Non-pigmented ciliary epithelial cell (primary cell): ENCODE results near the gene TFR2.

Source experiments
- DNase-seq: peaks from one replicate; pipeline ENCODE4 v3.0.0-alpha.2; 2010; ENCODE audit warnings: low read depth

Gene TFR2

GRCh38 chr7:100585511-100586265 lies 55.7 kb downstream of the TFR2 start, which contains the start of gene LRCH4:
TSS of gene LRCH4 (minus strand) at chr7:100586129. CDS start at chr7:100586100, 29 bp downstream.
- no peak for DNase-seq

DNA sequence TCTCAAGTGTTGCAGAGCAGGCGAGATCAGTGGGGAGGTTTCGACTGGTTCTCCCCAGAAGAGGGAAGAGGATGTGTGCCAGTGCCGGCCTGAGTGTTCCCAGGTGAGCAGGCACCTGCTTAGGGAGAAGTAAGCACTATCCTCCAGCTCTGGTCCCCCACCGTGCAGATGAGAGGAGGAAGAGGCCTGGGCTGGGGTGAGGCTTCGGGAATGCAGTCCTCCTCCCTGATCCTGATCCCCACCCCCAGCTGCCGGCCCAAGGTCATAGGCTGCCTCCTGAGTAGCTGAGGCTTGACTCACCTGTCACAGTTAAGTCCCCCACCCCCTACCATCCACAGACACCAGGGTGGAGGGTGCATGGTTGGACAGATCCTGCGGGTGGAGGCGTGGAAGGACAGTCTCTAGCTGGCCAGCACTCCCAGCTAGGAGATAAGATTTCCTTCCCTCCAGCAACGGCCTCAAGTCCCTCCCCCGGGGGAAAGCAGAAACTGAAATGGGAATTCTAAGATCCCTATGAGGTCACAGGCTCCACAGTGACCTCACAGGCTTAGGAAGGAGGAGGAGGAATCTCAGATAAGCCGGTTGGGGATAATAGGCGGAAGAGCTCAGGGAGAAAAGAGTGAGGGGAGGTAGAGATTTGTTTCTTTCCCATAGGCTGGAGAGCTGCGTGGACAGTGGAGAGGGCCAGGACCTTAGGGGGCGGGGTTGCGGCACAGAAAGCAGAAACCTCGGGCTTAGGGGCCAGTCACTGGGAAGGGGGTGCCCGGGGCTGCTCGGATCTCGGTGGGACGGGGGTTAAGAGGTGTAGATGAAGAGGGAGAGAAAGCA lies 56.5 kb downstream of the TFR2 start:
- DNase-seq, result no peak

DNA sequence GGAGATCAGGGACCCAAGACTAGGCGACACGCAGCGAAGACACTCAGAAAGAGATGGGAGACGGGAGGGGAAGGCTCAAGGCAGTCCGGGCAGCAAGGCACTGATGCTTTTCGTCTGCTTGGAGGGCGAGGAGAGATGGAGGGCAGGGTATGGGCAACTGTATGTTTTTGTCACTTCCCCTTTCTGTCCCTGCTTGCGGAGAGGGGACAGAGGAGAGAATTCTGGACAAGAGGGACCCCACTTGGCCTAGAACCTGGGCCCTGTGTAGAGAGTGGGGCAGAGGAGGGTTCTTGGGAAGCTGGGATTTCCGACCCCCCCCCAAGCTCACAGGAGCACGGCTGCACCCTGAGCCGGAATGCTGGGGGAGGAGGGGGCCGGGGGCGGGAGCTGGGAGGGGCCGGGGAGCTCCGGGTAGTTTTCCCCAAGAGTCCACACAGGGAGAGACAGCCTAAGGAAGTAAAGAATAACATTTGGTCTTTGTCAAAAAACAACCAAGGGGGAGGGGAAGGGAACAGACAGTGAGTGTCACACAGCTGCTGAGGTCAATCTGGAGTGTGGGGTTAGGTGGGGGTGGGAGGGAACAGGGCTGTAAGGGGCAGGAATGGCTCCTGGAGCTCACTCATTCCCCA lies 57.2 kb downstream of the TFR2 start:
- no peak for DNase-seq

GRCh38 chr7:100583132-100584053 lies 58.0 kb downstream of the TFR2 start:
- no peak for DNase-seq

- DNase-seq, result no peak
These were observed 58.7 kb downstream of the TFR2 start for GRCh38 chr7:100582650-100583049.

- no peak for DNase-seq
These were observed 59.2 kb downstream of the TFR2 start for GRCh38 chr7:100582041-100582579.

GRCh38 chr7:100580466-100581283 lies 60.7 kb downstream of the TFR2 start:
- DNase-seq, result no peak

DNA sequence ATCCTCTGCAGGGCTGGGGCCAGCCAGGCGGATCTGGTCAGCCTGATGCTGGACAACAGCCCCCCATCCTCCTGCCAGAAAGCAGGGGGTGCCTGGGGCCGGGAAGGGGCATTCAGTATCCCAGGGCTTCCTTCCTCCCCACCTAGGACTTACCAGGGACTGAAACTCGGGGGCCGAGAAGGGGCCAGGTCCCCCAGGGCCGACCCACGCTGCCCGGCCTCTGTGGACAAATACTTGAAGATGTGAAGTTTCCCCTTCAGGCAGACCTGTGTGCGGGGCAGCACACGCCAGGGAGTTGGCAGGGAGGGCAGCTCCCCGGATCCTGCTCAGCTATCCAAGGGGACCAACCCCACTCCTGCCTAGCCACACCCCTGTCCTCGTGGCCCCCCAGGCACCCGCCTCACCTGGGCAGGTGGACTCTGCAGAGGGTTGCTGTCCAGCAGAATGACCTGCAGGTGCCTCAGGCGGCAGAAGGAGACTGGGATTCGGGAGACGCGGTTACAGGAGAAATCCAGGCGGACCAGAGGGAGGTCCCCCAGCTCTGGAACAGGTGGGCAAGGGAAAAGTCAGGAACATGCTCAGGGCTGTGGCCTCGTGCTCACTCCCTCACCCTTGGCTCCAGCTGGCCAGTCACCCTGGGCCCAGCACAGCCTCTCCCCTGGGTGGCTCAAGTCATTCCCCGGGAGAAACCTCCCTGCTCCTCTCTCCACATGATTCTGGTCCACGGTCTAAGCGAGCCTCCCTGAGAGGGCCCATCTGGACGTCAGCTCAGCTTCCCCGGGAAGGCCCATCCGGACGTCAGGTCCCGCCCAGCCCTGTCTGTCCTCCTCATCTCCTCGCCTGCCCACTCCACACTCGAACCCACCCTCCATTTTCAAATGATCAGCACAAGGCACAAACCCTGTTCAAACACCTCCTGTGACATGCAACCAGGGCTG lies 62.8 kb downstream of the TFR2 start:
- no peak for DNase-seq

DNA sequence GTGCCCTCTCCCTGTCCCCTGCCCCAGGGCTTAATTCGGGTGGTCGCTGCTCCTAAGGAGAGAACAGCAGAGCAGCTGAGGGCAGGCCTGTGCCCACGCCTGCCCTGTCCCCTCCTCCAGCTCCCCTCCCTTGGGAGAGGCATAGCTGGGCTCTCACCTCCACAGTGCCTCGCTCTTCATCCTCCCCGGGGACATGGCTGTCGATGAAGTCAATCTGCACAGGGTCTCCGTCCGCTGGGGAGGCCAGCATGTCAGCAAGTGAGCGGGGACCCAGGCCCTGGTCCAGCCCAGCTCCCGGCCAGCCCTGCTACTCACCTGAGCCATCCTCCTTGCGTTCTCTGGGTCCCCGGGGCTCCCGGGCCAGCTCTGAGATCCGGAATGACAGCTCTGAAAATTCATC lies 63.8 kb downstream of the TFR2 start:
- DNase-seq, result no peak

DNA sequence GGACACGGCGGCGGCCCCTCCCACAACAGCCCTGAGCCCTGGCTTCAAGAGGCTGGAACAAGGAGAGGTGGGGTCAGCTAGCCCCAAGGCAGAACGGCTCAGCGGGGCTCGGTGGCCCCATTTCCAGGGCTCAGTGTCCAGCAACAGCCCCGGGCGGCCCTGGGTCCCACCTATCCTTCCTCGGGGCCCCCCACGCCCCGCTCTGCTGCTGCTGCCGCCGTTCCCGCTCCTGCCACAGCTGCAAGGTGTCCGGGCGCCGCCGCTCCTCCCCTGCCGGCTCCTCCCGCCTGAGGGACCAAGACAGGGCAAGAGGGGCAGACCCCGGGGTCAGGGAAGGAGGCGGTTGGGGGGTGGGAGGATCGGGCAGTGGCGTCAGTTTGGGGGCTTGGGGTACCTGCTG lies 64.2 kb downstream of the TFR2 start:
- no peak for DNase-seq

DNA sequence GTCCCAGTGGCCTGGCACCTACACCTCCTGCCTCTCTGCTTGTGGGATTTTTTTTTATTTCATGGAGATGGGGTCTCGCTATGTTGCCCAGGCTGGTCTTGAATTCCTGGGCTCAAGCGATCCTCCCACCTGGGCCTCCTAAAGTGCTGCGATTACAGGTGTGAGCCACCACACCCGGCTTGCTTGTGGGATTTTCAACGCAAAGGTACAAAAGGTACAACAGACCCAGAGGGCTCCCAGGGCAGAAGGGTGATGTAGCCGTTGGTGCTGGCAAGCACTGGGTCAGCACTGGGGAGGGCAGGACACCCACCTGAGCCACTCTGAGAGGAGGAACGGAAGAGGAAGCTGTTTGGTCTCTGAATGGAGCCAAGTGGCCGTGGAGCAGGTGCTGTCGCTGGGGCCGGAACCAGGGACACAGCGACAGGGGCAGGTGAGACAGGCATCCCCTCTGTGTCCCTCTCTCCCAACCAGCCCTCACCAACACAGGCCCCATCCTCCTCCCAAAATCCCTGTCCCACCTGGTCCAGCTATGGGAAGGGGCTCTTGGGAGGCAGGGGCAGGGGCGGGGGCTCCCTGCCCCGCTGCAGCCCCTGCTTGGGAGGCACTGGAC lies 64.9 kb downstream of the TFR2 start:
- no peak for DNase-seq

- DNase-seq, result no peak
These were observed 65.5 kb downstream of the TFR2 start for GRCh38 chr7:100575746-100576383.

- no peak for DNase-seq
These were observed 66.1 kb downstream of the TFR2 start for GRCh38 chr7:100575206-100575631.

DNA sequence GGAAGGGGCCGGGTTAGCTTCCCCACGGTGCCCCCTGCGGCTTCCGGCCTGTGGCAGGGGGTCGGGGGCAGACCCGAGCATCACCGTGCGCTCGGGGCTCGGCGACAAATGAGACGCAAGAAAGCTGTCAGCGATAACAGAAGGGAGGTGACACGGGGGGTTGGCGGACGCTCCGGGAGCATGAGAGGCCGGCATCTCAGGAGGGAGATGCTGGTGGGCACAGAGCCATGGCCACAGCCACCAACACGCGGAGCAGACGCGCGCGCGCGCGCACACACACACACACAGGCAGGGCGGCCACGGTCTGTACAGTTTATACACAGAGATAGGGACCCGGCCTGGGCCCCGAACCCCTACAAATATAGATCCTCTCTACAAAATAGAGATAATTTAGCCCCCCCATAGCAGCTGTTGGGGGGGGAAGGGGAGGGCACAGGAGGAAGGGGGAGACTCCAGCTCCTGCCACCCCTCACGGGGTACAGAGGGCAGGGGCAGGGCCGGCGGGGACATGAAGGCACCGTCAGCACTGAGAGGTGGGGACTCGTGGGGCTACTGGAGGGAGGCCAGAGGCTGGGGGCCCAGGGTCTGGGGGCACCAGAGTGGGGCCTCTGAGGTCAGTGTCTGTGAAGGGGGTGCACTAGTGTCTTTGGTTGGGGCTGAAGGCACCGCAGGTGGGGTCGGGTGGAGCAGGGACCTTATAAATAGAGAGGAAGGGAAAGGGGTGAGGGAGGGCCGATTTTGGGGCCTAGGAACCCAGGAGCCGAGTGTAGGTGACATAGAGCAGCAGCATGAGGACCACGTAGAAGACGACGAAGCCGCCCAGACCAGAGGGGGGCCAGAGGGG lies 66.8 kb downstream of the TFR2 start:
- no peak for DNase-seq

DNA sequence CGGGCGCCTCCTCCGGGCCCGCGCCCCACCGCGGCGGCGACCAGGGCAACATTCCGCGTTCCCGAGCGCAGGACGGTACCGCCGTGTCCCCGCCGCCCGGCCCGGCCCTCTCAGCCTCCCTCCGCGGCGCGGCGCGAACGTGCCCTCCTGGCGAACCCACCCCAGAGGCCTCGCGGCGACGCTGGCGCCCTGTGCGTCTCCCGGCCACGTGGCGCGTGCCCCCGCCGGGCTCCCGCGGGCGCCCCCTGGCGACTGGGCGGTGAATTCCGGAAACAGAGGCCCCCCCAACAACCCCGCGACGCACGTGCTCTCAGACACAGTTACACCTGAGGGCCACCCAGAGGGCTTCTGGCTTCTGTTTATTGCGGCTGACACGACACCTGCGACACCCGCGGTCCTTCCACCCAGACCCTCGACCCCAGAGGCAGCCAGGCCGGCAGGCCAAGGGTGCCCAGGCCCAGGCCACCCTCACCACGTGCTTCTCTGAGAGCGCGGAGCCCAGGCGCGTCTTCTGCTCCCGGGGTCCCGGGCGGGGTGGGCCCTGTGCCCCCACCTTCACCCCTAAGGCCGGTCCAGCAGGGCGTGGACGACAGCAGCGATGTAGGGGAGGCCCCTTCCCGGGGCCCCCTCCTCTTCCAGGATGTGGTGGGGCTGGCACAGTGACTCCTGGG lies 67.5 kb downstream of the TFR2 start, which contains the start of gene SAP25:
Gene SAP25, minus strand, starts transcription at position 210 of the 671 bp plus-strand sequence. Its CDS starts 158 bp downstream, at position 52.
- no peak for DNase-seq

DNA sequence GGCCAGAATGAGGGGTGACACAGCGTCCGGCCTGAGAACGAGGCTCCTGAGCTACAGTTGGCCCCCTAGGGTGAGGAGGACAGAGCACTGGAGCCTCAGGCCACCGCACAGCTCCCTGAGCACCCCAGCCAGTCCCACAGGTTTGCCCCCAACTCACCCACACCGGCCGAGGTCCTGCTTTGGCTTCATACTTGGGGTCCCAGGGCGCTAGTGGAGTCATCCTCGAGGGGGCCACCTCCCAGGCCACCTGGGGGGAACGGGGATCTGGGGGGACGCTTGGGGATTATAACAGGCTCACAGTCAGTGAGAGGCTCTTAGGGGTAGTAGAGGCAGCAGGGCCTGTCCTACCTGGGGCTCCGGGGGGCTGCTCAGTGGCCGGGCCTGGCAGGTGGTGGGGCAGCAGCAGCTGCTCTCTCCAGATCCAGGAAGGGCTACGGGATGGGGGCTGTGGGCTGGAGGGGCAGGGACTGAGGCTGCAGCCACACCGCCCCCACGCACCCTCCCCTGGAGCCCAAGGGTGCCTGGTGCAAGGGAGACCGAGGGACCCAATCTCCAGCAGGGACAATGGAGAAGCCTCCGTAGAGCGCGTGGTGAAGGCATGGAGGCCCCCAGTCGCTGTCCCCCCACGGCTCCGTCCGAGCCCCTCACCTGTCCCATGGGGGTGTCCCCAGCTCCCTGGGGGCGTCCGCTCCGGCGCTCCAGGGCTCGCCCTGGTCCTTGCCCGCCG lies 68.2 kb downstream of the TFR2 start:
- no peak for DNase-seq
